ENCODE measurements around the gene UBASH3A.

UBASH3A gene

GRCh38 chr21:42471206-42471605 lies 67.5 kb downstream of the UBASH3A start:
- no peak overlapping the region for H2BK12ac ChIP-seq (ENCODE audit: low read length in 2 of 2)
- H3K4me2 ChIP-seq (ENCODE audit: low read length, poor library complexity, severe bottlenecking) = no peak overlapping the region
- 92% methylated on average over 9 of the region's 9 CpGs for WGBS
- no peak overlapping the region for H2BK5ac ChIP-seq (ENCODE audit: low read depth, low read length, poor library complexity, severe bottlenecking)
- no peak overlapping the region for H3K9ac ChIP-seq (ENCODE audit: low read length)
- peaks cover 0 to 24% of the 10 kb centered on the region in 2 experiments for H3K27me3 ChIP-seq (ENCODE audit: control insufficient read depth in 1 of 2, insufficient read depth in 1 of 2, low read length in 2 of 2)
- peaks cover 0 to 2% of the 10 kb centered on the region in 2 experiments for H3K36me3 ChIP-seq (ENCODE audit: control insufficient read depth in 1 of 2, insufficient read depth in 2 of 2, low read depth in 1 of 2, low read length in 2 of 2)
- H3K18ac ChIP-seq (ENCODE audit: low read depth in 1 of 2, low read length in 2 of 2) = no peak overlapping the region
- H4K8ac ChIP-seq (ENCODE audit: low read length) = no peak overlapping the region
- H3K23ac ChIP-seq (ENCODE audit: low read length in 2 of 2) = no peak overlapping the region
- H3K9me3 ChIP-seq (ENCODE audit: control insufficient read depth, low read length) = no peaks in the 10 kb centered on the region
- no peak overlapping the region for H2BK15ac ChIP-seq (ENCODE audit: low read depth, poor library complexity, severe bottlenecking)
- peaks cover 28% of the 10 kb centered on the region for H3K4me1 ChIP-seq (ENCODE audit: control insufficient read depth, insufficient read depth, low read depth, low read length)
- H2AFZ ChIP-seq (ENCODE audit: low read depth, low read length) = no peak overlapping the region
- H4K91ac ChIP-seq (ENCODE audit: low read length) = no peak overlapping the region
- H3K27ac ChIP-seq (ENCODE audit: low read length, poor library complexity, severe bottlenecking) = no peak overlapping the region
- no peak overlapping the region for H3K4ac ChIP-seq (ENCODE audit: low read depth in 1 of 2, low read length in 2 of 2)
- no peak overlapping the region for H2BK120ac ChIP-seq (ENCODE audit: low read depth, low read length)
- no peak overlapping the region for H2AK5ac ChIP-seq (ENCODE audit: low read length, severe bottlenecking)
- H3K4me3 ChIP-seq (ENCODE audit: insufficient read depth in 1 of 2, low read depth in 1 of 2, low read length in 2 of 2) = no peak overlapping the region
- H3K79me1 ChIP-seq (replicated peaks; ENCODE audit: low read length, poor library complexity, severe bottlenecking) = no peaks in the 10 kb centered on the region
- H3K14ac ChIP-seq (ENCODE audit: low read length in 2 of 2) = no peak overlapping the region
- no peak for DNase-seq

- H3K36me3 ChIP-seq (ENCODE audit: control insufficient read depth in 1 of 2, insufficient read depth in 2 of 2, low read depth in 1 of 2, low read length in 2 of 2) = peaks cover 0 to 2% of the 10 kb centered on the region in 2 experiments
- no peak overlapping the region for H2BK12ac ChIP-seq (ENCODE audit: low read length in 2 of 2)
- no peak overlapping the region for H2BK120ac ChIP-seq (ENCODE audit: low read depth, low read length)
- 83% methylated on average over 7 of the region's 13 CpGs for WGBS
- peaks cover 28% of the 10 kb centered on the region for H3K4me1 ChIP-seq (ENCODE audit: control insufficient read depth, insufficient read depth, low read depth, low read length)
- H3K23ac ChIP-seq (ENCODE audit: low read length in 2 of 2) = no peak overlapping the region
- DNase-seq = no peak
- H3K79me1 ChIP-seq (replicated peaks; ENCODE audit: low read length, poor library complexity, severe bottlenecking) = no peaks in the 10 kb centered on the region
- no peaks in the 10 kb centered on the region for H3K9me3 ChIP-seq (ENCODE audit: control insufficient read depth, low read length)
- H4K91ac ChIP-seq (ENCODE audit: low read length) = no peak overlapping the region
- no peak overlapping the region for H3K18ac ChIP-seq (ENCODE audit: low read depth in 1 of 2, low read length in 2 of 2)
- no peak overlapping the region for H2AFZ ChIP-seq (ENCODE audit: low read depth, low read length)
- H3K14ac ChIP-seq (ENCODE audit: low read length in 2 of 2) = no peak overlapping the region
- H2AK5ac ChIP-seq (ENCODE audit: low read length, severe bottlenecking) = no peak overlapping the region
- H3K27ac ChIP-seq (ENCODE audit: low read length, poor library complexity, severe bottlenecking) = no peak overlapping the region
- no peak overlapping the region for H3K4ac ChIP-seq (ENCODE audit: low read depth in 1 of 2, low read length in 2 of 2)
- no peak overlapping the region for H3K4me3 ChIP-seq (ENCODE audit: insufficient read depth in 1 of 2, low read depth in 1 of 2, low read length in 2 of 2)
- no peak overlapping the region for H3K4me2 ChIP-seq (ENCODE audit: low read length, poor library complexity, severe bottlenecking)
- H3K27me3 ChIP-seq (ENCODE audit: control insufficient read depth in 1 of 2, insufficient read depth in 1 of 2, low read length in 2 of 2) = peaks cover 0 to 24% of the 10 kb centered on the region in 2 experiments
- H3K9ac ChIP-seq (ENCODE audit: low read length) = no peak overlapping the region
- no peak overlapping the region for H2BK5ac ChIP-seq (ENCODE audit: low read depth, low read length, poor library complexity, severe bottlenecking)
- no peak overlapping the region for H2BK15ac ChIP-seq (ENCODE audit: low read depth, poor library complexity, severe bottlenecking)
- no peak overlapping the region for H4K8ac ChIP-seq (ENCODE audit: low read length)
These were observed 68.1 kb downstream of the UBASH3A start for GRCh38 chr21:42471716-42472330.

- no peak overlapping the region for H3K23ac ChIP-seq (ENCODE audit: low read length in 2 of 2)
- no peak overlapping the region for H2BK120ac ChIP-seq (ENCODE audit: low read depth, low read length)
- no peaks in the 10 kb centered on the region for H3K9me3 ChIP-seq (ENCODE audit: control insufficient read depth, low read length)
- H3K4me2 ChIP-seq (ENCODE audit: low read length, poor library complexity, severe bottlenecking) = no peak overlapping the region
- no peak overlapping the region for H4K8ac ChIP-seq (ENCODE audit: low read length)
- no peak overlapping the region for H3K9ac ChIP-seq (ENCODE audit: low read length)
- no peak overlapping the region for H3K14ac ChIP-seq (ENCODE audit: low read length in 2 of 2)
- no peak overlapping the region for H2BK15ac ChIP-seq (ENCODE audit: low read depth, poor library complexity, severe bottlenecking)
- H3K36me3 ChIP-seq (ENCODE audit: control insufficient read depth in 1 of 2, insufficient read depth in 2 of 2, low read depth in 1 of 2, low read length in 2 of 2) = peaks cover 0 to 2% of the 10 kb centered on the region in 2 experiments
- no peak overlapping the region for H2AK5ac ChIP-seq (ENCODE audit: low read length, severe bottlenecking)
- no peak overlapping the region for H2BK5ac ChIP-seq (ENCODE audit: low read depth, low read length, poor library complexity, severe bottlenecking)
- H2AFZ ChIP-seq (ENCODE audit: low read depth, low read length) = no peak overlapping the region
- H3K4ac ChIP-seq (ENCODE audit: low read depth in 1 of 2, low read length in 2 of 2) = no peak overlapping the region
- H3K27ac ChIP-seq (ENCODE audit: low read length, poor library complexity, severe bottlenecking) = no peak overlapping the region
- no peak overlapping the region for H4K91ac ChIP-seq (ENCODE audit: low read length)
- H3K79me1 ChIP-seq (replicated peaks; ENCODE audit: low read length, poor library complexity, severe bottlenecking) = no peaks in the 10 kb centered on the region
- no peak overlapping the region for H3K4me3 ChIP-seq (ENCODE audit: insufficient read depth in 1 of 2, low read depth in 1 of 2, low read length in 2 of 2)
- H3K27me3 ChIP-seq (ENCODE audit: control insufficient read depth in 1 of 2, insufficient read depth in 1 of 2, low read length in 2 of 2) = peaks cover 0 to 19% of the 10 kb centered on the region in 2 experiments
- DNase-seq = no peak
- no peak overlapping the region for H3K18ac ChIP-seq (ENCODE audit: low read depth in 1 of 2, low read length in 2 of 2)
- 99% methylated on average over 5 of the region's 7 CpGs for WGBS
- no peak overlapping the region for H2BK12ac ChIP-seq (ENCODE audit: low read length in 2 of 2)
- peaks cover 22% of the 10 kb centered on the region for H3K4me1 ChIP-seq (ENCODE audit: control insufficient read depth, insufficient read depth, low read depth, low read length)
These were observed 68.8 kb downstream of the UBASH3A start for GRCh38 chr21:42472521-42472920.

GRCh38 chr21:42473498-42474042 lies 69.9 kb downstream of the UBASH3A start:
- H2AK5ac ChIP-seq (ENCODE audit: low read length, severe bottlenecking) = peak overlapping the region; percentile 79
- H3K4me3 ChIP-seq (ENCODE audit: insufficient read depth in 1 of 2, low read depth in 1 of 2, low read length in 2 of 2) = no peak overlapping the region
- H3K18ac ChIP-seq (ENCODE audit: low read depth in 1 of 2, low read length in 2 of 2) = no peak overlapping the region
- no peak overlapping the region for H3K23ac ChIP-seq (ENCODE audit: low read length in 2 of 2)
- no peaks in the 10 kb centered on the region for H3K79me1 ChIP-seq (replicated peaks; ENCODE audit: low read length, poor library complexity, severe bottlenecking)
- no peak overlapping the region for H3K14ac ChIP-seq (ENCODE audit: low read length in 2 of 2)
- no peak overlapping the region for H3K9ac ChIP-seq (ENCODE audit: low read length)
- H3K36me3 ChIP-seq (ENCODE audit: control insufficient read depth in 1 of 2, insufficient read depth in 2 of 2, low read depth in 1 of 2, low read length in 2 of 2) = peaks cover 0 to 2% of the 10 kb centered on the region in 2 experiments
- 89% methylated on average over 8 of the region's 9 CpGs for WGBS
- DNase-seq = no peak
- H3K4me2 ChIP-seq (ENCODE audit: low read length, poor library complexity, severe bottlenecking) = no peak overlapping the region
- H2BK12ac ChIP-seq (ENCODE audit: low read length in 2 of 2) = no peak overlapping the region
- H3K4ac ChIP-seq (ENCODE audit: low read depth in 1 of 2, low read length in 2 of 2) = no peak overlapping the region
- no peak overlapping the region for H4K8ac ChIP-seq (ENCODE audit: low read length)
- H3K4me1 ChIP-seq (ENCODE audit: control insufficient read depth, insufficient read depth, low read depth, low read length) = peaks cover 22% of the 10 kb centered on the region
- H3K27me3 ChIP-seq (ENCODE audit: control insufficient read depth in 1 of 2, insufficient read depth in 1 of 2, low read length in 2 of 2) = peaks cover 0 to 23% of the 10 kb centered on the region in 2 experiments
- peak overlapping the region; percentile 81 for H3K27ac ChIP-seq (ENCODE audit: low read length, poor library complexity, severe bottlenecking)
- H2BK15ac ChIP-seq (ENCODE audit: low read depth, poor library complexity, severe bottlenecking) = no peak overlapping the region
- no peaks in the 10 kb centered on the region for H3K9me3 ChIP-seq (ENCODE audit: control insufficient read depth, low read length)
- peak overlapping the region; percentile 80 for H2BK5ac ChIP-seq (ENCODE audit: low read depth, low read length, poor library complexity, severe bottlenecking)
- H2AFZ ChIP-seq (ENCODE audit: low read depth, low read length) = no peak overlapping the region
- H4K91ac ChIP-seq (ENCODE audit: low read length) = no peak overlapping the region
- no peak overlapping the region for H2BK120ac ChIP-seq (ENCODE audit: low read depth, low read length)
